ENCODE results near the gene CAMTA1.

- no peak for TF ChIP-seq POLR2A (IDR thresholded peaks at IDR 0.05; ENCODE audit: low read length)
- TF ChIP-seq GATA1 (IDR thresholded peaks at IDR 0.05; ENCODE audit: low read depth, low read length) = no peak
These were observed 374.0 kb downstream of the CAMTA1 start for GRCh38 chr1:7159116-7159781.

Measured in erythroblast (primary cell).